ENCODE results near the gene ATP5PO.
A peak's percentile ranks its signal among the peaks of the same experiment; 100 is the strongest.
"Not testable (repeated sequence)": the region's sequence is repeated elsewhere in the genome, so short reads cannot be mapped to it uniquely, and the experiment has no call there.

Gene ATP5PO

DNA sequence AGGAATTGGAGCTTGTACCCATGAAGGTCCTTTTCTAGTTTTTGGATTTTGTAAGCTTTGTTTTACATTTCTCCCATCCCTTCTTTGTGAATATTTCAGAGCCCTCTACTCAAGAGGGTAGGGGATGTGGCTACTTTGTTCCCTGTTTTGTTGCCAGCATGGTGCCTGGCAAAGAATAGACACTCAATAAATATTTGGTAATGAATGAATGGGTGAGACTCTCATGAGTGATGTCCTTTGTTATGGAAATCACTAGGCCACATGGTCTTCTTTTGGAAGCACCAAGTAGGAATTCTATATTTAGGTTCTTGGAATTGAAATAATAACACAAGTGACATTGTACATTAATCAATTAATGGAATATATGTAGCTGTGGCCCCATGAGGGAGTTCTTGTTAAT lies 26.8 kb upstream of the ATP5PO start:
- no peak for FAIRE-seq
- DNase-seq (ENCODE audit: extremely low spot score, insufficient read length, low read depth) = no peak

GRCh38 chr21:33940881-33941245 lies 25.3 kb upstream of the ATP5PO start:
- no peak for FAIRE-seq

DNA sequence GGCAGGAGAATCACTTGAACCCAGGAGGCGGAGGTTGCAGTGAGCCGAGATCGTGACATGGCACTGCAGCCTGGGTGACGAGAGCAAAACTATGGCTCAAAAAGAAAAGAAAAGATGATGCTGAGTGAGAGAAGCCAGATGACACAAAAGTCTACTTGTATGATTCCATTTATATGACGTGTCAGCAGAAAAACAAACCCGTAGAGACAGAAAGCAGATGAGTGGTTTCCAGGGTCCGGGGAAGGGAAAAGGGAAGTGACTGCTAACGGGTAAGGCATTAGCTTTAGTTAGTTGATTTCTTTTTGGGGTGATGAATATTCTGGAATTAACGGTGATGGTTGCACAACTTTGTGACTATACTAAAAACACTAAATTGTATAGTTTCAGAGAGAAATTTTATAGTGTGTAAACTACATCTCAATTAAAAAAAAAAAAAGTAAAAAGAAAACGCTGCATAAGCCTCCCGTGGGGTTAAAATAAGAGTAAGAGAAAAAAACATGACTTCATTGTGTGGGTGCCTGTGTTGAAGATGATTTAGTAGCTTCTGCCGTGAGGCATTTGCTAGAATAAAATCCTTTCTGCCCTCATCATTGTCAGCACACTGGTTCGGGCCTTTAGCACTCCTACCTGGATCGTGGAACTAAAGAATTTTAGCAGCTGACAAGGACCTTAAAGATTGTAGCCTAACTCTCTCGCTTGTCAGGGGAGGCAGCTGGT lies 24.7 kb upstream of the ATP5PO start:
- FAIRE-seq (no peak), DNase-seq (ENCODE audit: extremely low spot score, insufficient read length, low read depth) (no peak)

More at GRCh38 chr21:33940881-33941245, 25.3 kb upstream of the ATP5PO start:
- DNase-seq (ENCODE audit: extremely low spot score, insufficient read length, low read depth) = no peak

DNA sequence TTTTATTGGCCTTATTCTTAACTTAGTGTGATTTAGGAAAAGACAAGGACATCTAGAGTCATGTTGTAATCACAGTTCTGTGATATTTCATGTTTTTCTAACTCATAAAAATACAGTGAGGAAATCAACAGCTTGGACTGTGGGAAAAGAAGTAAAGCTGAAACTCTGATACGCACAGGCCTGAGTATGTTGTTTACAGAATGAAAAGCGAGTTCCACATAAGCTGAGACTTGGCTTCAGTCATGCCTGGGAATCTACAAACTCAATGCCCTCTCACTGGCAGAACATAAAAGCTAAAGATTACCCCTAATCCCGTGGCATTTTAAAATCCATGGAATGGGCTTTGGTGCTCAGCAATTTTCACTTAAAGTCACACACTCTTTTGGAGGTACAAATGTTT lies 23.6 kb upstream of the ATP5PO start:
- DNase-seq (ENCODE audit: extremely low spot score, insufficient read length, low read depth) = no peak
- FAIRE-seq = no peak

GRCh38 chr21:33938381-33938780 lies 22.8 kb upstream of the ATP5PO start:
- DNase-seq (ENCODE audit: extremely low spot score, insufficient read length, low read depth) = no peak
- no peak for FAIRE-seq

DNA sequence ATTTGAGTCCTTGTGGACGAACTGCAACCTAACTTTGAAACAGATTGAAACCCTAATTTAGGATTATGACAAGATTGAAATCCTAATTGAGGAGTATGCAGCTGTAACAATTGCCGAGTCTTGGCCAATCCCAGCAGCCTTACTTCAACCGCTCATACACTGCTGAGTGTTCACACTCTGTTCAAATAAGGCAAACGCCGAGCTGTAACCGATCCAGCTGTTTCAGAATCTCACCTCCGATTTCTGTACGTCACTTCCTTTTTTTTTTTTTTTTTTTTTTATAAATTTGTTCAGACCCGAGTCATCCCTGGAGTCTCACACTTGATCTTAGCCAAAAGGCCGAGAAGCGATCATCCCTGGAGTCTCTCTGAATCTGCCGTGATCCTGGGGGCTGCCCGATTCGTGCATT lies 22.3 kb upstream of the ATP5PO start:
- FAIRE-seq (peak; percentile 35), DNase-seq (ENCODE audit: extremely low spot score, insufficient read length, low read depth) (no peak)

GRCh38 chr21:33937146-33937545 lies 21.5 kb upstream of the ATP5PO start:
- FAIRE-seq (no peak), DNase-seq (ENCODE audit: extremely low spot score, insufficient read length, low read depth) (no peak)

DNA sequence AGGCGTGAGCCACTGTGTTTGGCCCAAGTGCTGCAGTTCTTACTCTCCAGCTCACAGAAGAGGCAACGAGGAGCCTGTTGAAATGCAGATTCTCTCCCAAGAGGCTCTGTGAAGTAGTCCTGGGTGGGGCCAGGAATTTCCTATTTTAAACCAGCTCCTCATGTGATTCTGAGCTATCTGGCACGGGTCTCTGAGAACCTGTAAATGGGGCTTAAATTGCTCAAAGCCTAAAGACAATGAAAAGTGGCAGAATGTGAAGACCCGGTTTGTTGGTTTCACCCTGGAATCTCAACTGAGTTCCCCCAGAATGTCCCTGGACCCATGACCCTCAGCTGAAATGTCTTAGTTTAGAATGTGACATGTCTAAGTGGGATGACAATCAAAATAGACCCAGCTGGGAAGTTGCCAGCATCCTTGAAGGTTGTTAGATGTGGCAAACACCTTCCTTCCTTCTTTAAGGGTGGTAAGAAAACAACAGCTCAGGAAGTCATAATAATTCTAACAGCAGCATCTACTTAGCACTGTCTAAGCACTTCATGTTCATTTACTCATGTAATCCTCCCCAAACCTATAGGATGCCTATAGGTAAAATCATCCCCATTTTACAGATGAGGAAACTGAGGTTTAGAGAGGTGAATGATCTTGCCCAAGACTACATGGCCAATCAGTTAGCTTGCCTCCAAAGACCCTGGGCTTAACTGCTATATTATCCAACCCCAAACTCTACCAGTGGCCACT lies 20.9 kb upstream of the ATP5PO start:
- FAIRE-seq (no peak), DNase-seq (ENCODE audit: extremely low spot score, insufficient read length, low read depth) (no peak)

GRCh38 chr21:33932731-33933130 lies 17.1 kb upstream of the ATP5PO start:
- FAIRE-seq (no peak), DNase-seq (ENCODE audit: extremely low spot score, insufficient read length, low read depth) (no peak)

DNA sequence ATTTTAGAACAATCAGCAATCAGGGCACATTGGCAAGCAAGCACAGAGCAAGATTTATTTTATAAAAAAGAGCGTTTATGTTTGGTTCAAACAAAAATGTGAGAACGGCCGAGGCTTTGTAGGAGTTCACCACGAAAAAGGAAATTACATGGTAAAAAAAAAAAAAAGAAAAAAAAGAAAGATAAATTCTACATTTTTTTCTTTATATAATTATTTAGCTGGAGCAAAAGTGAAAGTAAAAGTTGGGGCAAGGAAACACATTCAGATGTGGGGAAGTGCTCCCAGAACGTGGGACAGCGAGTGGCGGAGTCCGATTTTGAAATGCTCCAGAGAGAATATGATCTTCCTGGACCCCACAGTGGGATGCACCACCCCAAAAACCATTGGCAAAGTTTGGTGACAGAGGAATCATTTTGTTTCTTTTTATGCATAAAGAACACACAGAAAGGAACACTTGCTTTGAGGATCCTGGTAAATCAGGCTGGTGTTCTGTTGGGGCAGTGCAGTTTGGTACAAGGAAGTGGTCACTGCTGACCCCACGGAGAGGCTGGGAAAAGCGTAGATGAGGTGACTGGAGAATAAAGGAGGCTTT lies 16.3 kb upstream of the ATP5PO start:
- no peak for FAIRE-seq
- no peak for DNase-seq (ENCODE audit: extremely low spot score, insufficient read length, low read depth)

GRCh38 chr21:33931052-33931798 lies 15.6 kb upstream of the ATP5PO start:
- not testable (repeated sequence) for FAIRE-seq; DNase-seq (ENCODE audit: extremely low spot score, insufficient read length, low read depth)

DNA sequence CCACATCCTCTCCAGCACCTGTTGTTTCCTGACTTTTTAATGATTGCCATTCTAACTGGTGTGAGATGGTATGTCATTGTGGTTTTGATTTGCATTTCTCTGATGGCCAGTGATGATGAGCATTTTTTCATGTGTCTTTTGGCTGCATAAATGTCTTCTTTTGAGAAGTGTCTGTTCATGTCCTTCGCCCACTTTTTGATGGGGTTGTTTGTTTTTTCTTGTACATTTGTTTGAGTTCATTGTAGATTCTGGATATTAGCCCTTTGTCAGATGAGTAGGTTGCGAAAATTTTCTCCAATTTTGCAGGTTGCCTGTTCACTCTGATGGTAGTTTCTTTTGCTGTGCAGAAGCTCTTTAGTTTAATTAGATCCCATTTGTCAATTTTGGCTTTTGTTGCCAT lies 10.6 kb upstream of the ATP5PO start:
- DNase-seq (ENCODE audit: extremely low spot score, insufficient read length, low read depth); FAIRE-seq: not testable (repeated sequence)

- FAIRE-seq (no peak), DNase-seq (ENCODE audit: extremely low spot score, insufficient read length, low read depth) (no peak)
Measured at GRCh38 chr21:33924766-33925100, 9.1 kb upstream of the ATP5PO start.

GRCh38 chr21:33924079-33924765 lies 8.6 kb upstream of the ATP5PO start:
- FAIRE-seq = peak; percentile 92
- DNase-seq (ENCODE audit: extremely low spot score, insufficient read length, low read depth) = peak; percentile 50

DNA sequence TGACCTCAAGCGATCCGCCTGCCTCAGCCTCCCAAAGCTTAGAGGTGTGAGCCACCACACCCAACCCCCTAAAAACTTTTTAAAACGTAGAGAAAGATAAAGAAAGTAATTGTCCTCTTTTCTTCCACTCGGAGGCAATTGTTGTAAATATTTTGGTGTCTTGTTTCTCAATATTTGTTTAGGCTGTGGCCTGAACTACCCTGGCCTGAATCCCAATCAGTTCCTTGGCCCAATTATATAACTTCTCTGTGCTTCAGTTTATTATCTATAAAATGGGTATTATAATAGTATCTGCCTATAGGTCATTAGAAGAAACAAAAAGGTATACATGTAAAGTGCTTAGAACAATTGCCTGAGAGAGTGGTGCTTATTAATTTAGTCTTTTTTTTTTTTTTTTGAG lies 1.8 kb upstream of the ATP5PO start:
- FAIRE-seq (no peak), DNase-seq (ENCODE audit: extremely low spot score, insufficient read length, low read depth) (no peak)

DNA sequence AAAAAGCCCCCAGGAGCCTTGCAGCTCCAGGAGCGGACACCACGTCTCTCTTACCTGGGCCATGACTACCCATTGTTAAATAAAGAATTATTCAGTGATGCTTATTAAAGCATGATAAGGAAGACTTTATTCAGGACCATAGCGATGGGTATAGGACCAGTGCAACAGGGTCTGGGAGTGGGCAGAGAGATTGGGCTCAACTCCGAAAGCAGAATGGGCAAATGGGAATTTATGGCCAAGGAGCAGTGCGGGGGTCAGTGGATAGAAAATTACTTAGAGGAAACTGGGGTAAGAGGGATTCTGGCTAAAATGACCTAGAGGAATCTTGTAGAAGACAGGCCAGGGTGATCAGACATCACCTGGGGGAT lies 580 bp upstream of the ATP5PO start:
- DNase-seq (ENCODE audit: extremely low spot score, insufficient read length, low read depth) (no peak), FAIRE-seq (no peak)

DNA sequence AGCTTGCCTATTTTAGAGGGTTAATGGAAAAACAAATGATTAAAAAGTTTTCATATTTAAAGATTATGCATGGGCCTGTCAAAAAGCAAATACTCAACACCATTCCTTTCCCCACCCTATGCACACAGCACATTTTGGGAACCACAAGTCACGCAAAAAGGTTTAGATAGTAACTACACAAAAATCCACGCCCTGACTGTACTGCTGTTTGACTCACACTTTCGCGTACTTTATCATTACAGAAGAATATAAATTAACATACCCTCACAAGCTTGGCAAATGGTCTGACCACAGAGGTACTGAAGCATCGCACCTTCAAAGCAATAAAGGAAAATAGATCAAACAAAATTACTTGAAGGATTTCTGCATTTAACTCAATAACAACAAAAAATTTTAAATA lies 1.4 kb downstream of the ATP5PO start:
- FAIRE-seq (no peak), DNase-seq (ENCODE audit: extremely low spot score, insufficient read length, low read depth) (no peak)

DNA sequence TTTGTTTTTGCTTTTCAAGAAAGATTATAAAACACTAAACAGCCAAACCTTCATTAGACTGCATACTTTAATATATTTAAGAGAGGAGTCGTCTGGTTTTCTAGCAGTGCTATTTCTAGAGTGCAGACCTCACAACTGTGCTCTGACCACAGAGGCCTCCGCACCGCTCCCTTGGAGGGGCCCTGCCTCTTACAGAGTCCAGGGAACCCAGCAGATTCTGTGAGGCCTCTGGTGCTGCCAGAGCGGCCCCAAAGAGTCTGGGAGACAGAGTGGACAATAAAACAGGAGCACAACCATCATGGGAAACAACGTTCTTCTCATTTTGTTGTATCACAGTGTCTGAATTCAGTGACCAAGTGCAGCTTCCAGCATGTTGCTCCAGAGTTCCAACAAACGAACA lies 5.8 kb downstream of the ATP5PO start:
- DNase-seq (ENCODE audit: extremely low spot score, insufficient read length, low read depth) = no peak
- no peak for FAIRE-seq

- DNase-seq (ENCODE audit: extremely low spot score, insufficient read length, low read depth) = no peak
- FAIRE-seq = no peak
Measured at GRCh38 chr21:33908760-33909159, 6.8 kb downstream of the ATP5PO start.

DNA sequence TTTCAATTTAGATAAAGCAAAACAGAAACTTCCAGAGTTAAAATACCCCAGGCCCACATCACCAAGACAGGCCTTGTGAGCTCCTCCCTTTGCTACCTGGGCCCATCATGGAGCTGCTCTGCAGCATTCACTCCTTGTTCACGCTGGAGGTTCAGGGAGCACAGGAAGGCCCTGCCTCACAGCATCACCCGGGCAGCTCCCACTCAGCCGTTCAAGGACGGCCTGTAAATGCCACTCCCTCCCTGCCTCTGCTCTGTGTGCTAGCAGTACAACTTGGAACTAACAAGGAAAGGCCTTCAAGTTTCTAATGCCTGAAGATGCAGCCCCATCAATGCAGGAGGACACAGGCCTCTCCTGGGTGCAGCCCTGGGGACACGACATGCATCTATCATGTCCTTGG lies 11.6 kb downstream of the ATP5PO start:
- no peak for DNase-seq (ENCODE audit: extremely low spot score, insufficient read length, low read depth)
- FAIRE-seq = no peak

Measured in GM18507 (cell line).